ENCODE data around the gene MEFV. TPM values are rescaled to one million over a fixed set of nuclear protein-coding genes. Genes with fewer than 3 reads are reported as not detected.
"Not testable (repeated sequence)": the region's sequence is repeated elsewhere in the genome, so short reads cannot be mapped to it uniquely, and the experiment has no call there.

The MEFV gene
- total RNA-seq, 2 experiments from 2014 or later, result 0.27 TPM; not detected in 1

- H3K79me2 ChIP-seq (ENCODE audit: insufficient read depth, low read depth, low read length), result no peaks in the 10 kb centered on the region
- H3K9me3 ChIP-seq (ENCODE audit: low read length), result no peaks in the 10 kb centered on the region
- no TSS peak for BruUV-seq (replicated peaks)
- H2AFZ ChIP-seq (ENCODE audit: low read length), result no peak overlapping the region
- H3K9me2 ChIP-seq (ENCODE audit: insufficient read depth, low read length), result no peaks in the 10 kb centered on the region
- H3K27ac ChIP-seq (ENCODE audit: low read depth, low read length, poor library complexity, severe bottlenecking), result no peak overlapping the region
- H3K36me3 ChIP-seq (ENCODE audit: insufficient read depth, low read length), result no peaks in the 10 kb centered on the region
- TF ChIP-seq CTCF (conservative IDR thresholded peaks at IDR 0.05; ENCODE audit: low read length) (no peak), EZH2phosphoT487 (IDR thresholded peaks at IDR 0.05; ENCODE audit: borderline replicate concordance, low read depth, low read length) (no peak)
- POLR2A ChIA-PET, result interaction anchor here (0.6 kb wide), 1 partner anchor 60 kb away, joined by 3 read pairs; no protein-coding TSS in a partner anchor
- H3K4me1 ChIP-seq (ENCODE audit: insufficient read depth, low read length, poor library complexity, severe bottlenecking), result no peaks in the 10 kb centered on the region
- H3K4me2 ChIP-seq (ENCODE audit: low read length), result no peak overlapping the region
- no peaks in the 10 kb centered on the region for H4K20me1 ChIP-seq (ENCODE audit: insufficient read depth, low read length)
- CTCF ChIA-PET (ENCODE audit: unreplicated experiment), result no interaction called here
- intact Hi-C loops (cut with micrococcal nuclease; ENCODE audit: unreplicated experiment), result no loop called here
- no peak for DNase-seq (ENCODE audit: low spot score)
- no peak overlapping the region for H3K4me3 ChIP-seq (ENCODE audit: low read depth, low read length, poor library complexity, severe bottlenecking)
These were observed 57.9 kb downstream of the MEFV start for GRCh38 chr16:3198334-3199072.

GRCh38 chr16:3197694-3198333 lies 58.6 kb downstream of the MEFV start:
- POLR2A ChIA-PET; BruUV-seq (replicated peaks); H3K4me1 ChIP-seq (ENCODE audit: insufficient read depth, low read length, poor library complexity, severe bottlenecking); H3K27ac ChIP-seq (ENCODE audit: low read depth, low read length, poor library complexity, severe bottlenecking); H3K9me3 ChIP-seq (ENCODE audit: low read length); H3K9me2 ChIP-seq (ENCODE audit: insufficient read depth, low read length); DNase-seq (ENCODE audit: low spot score); H2AFZ ChIP-seq (ENCODE audit: low read length); H3K4me3 ChIP-seq (ENCODE audit: low read depth, low read length, poor library complexity, severe bottlenecking); intact Hi-C loops (cut with micrococcal nuclease; ENCODE audit: unreplicated experiment); H3K79me2 ChIP-seq (ENCODE audit: insufficient read depth, low read depth, low read length); H3K4me2 ChIP-seq (ENCODE audit: low read length); CTCF ChIA-PET (ENCODE audit: unreplicated experiment); H4K20me1 ChIP-seq (ENCODE audit: insufficient read depth, low read length); H3K36me3 ChIP-seq (ENCODE audit: insufficient read depth, low read length): not testable (repeated sequence)

- H3K4me2 ChIP-seq (ENCODE audit: low read length), result no peak overlapping the region
- no peak for DNase-seq (ENCODE audit: low spot score)
- H2AFZ ChIP-seq (ENCODE audit: low read length), result no peak overlapping the region
- no peaks in the 10 kb centered on the region for H3K4me1 ChIP-seq (ENCODE audit: insufficient read depth, low read length, poor library complexity, severe bottlenecking)
- H3K4me3 ChIP-seq (ENCODE audit: low read depth, low read length, poor library complexity, severe bottlenecking), result no peak overlapping the region
- H3K79me2 ChIP-seq (ENCODE audit: insufficient read depth, low read depth, low read length), result no peaks in the 10 kb centered on the region
- H3K27ac ChIP-seq (ENCODE audit: low read depth, low read length, poor library complexity, severe bottlenecking), result no peak overlapping the region
- H4K20me1 ChIP-seq (ENCODE audit: insufficient read depth, low read length), result no peaks in the 10 kb centered on the region
- H3K9me2 ChIP-seq (ENCODE audit: insufficient read depth, low read length), result no peaks in the 10 kb centered on the region
- no TSS peak for BruUV-seq (replicated peaks)
- CTCF ChIA-PET (ENCODE audit: unreplicated experiment), result no interaction called here
- intact Hi-C loops (cut with micrococcal nuclease; ENCODE audit: unreplicated experiment), result no loop called here
- H3K36me3 ChIP-seq (ENCODE audit: insufficient read depth, low read length), result no peaks in the 10 kb centered on the region
- POLR2A ChIA-PET, result no interaction called here
- no peaks in the 10 kb centered on the region for H3K9me3 ChIP-seq (ENCODE audit: low read length)
- TF ChIP-seq CTCF (conservative IDR thresholded peaks at IDR 0.05; ENCODE audit: low read length) (no peak), EZH2phosphoT487 (IDR thresholded peaks at IDR 0.05; ENCODE audit: borderline replicate concordance, low read depth, low read length) (no peak)
These were observed 60.5 kb downstream of the MEFV start for GRCh38 chr16:3195975-3196374.
